NCI-H1417 (cell line): ENCODE measurements around the gene PDE4D.
A peak's percentile ranks its signal among the peaks of the same experiment; 100 is the strongest.

Source experiments
- DNase-seq, 3 experiments: peaks; one replicate each; lab custom pipeline; 2025; lab: John Stamatoyannopoulos, UW

PDE4D gene

GRCh38 chr5:59838989-59839388 lies 54.5 kb downstream of the PDE4D start:
- DNase-seq = peak in 1 of 3 experiments; percentile 41

- DNase-seq = no peak
Observed at GRCh38 chr5:59838067-59838466, 55.5 kb downstream of the PDE4D start.

GRCh38 chr5:59837071-59837470 lies 56.5 kb downstream of the PDE4D start:
- DNase-seq = no peak

- DNase-seq = no peak
Observed at GRCh38 chr5:59835800-59836199, 57.7 kb downstream of the PDE4D start.

GRCh38 chr5:59833448-59833847 lies 60.1 kb downstream of the PDE4D start:
- DNase-seq = no peak

GRCh38 chr5:59832577-59833301 lies 60.8 kb downstream of the PDE4D start:
- DNase-seq = no peak

- no peak for DNase-seq
Observed at GRCh38 chr5:59831326-59832010, 62.1 kb downstream of the PDE4D start.

GRCh38 chr5:59830536-59831200 lies 62.9 kb downstream of the PDE4D start:
- DNase-seq = no peak

- peak in 1 of 3 experiments; percentile 39 for DNase-seq
Observed at GRCh38 chr5:59829922-59830321, 63.6 kb downstream of the PDE4D start.

- DNase-seq = no peak
Observed at GRCh38 chr5:59829386-59829785, 64.1 kb downstream of the PDE4D start.

- DNase-seq = no peak
Observed at GRCh38 chr5:59828623-59829022, 64.9 kb downstream of the PDE4D start.

GRCh38 chr5:59826996-59827395 lies 66.5 kb downstream of the PDE4D start:
- DNase-seq = no peak

GRCh38 chr5:59823420-59823819 lies 70.1 kb downstream of the PDE4D start:
- DNase-seq = no peak

GRCh38 chr5:59819806-59820205 lies 73.7 kb downstream of the PDE4D start:
- no peak for DNase-seq

- DNase-seq = no peak
Observed at GRCh38 chr5:59817536-59817935, 76.0 kb downstream of the PDE4D start.

GRCh38 chr5:59816654-59817300 lies 76.7 kb downstream of the PDE4D start:
- no peak for DNase-seq

- DNase-seq = no peak
Observed at GRCh38 chr5:59814537-59814872, 79.0 kb downstream of the PDE4D start.

- DNase-seq = peak; percentile 41 to 77 (median 76)
Observed at GRCh38 chr5:59813761-59814536, 79.6 kb downstream of the PDE4D start.

- peak; percentile 44 to 85 (median 83) for DNase-seq
Observed at GRCh38 chr5:59810041-59810440, 83.5 kb downstream of the PDE4D start.

- no peak for DNase-seq
Observed at GRCh38 chr5:59807806-59808205, 85.7 kb downstream of the PDE4D start.

- DNase-seq = no peak
Observed at GRCh38 chr5:59800347-59800893, 93.1 kb downstream of the PDE4D start.
